Measurements from ENCODE around the gene PTCD2.

DNA sequence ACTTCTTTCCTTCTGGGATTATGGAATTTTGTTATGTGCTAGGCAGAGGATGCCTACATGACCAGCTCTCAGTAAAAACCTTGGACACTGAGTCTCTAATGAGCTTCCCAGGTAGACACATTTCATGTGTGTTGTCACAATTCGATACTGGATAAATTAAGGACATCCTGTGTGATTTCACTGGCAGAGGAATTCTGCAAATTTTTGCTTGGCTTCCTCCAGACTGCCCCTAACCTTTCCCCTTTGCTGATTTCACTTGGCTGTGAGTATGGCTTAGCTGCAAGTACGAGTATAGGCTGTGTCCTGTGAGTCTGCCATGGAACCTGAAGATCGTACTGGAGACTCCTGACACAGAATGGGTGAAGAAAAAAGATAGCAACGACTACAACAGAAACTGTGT lies 47.8 kb upstream of the PTCD2 start:
- TF ChIP-seq, protein P1, sequence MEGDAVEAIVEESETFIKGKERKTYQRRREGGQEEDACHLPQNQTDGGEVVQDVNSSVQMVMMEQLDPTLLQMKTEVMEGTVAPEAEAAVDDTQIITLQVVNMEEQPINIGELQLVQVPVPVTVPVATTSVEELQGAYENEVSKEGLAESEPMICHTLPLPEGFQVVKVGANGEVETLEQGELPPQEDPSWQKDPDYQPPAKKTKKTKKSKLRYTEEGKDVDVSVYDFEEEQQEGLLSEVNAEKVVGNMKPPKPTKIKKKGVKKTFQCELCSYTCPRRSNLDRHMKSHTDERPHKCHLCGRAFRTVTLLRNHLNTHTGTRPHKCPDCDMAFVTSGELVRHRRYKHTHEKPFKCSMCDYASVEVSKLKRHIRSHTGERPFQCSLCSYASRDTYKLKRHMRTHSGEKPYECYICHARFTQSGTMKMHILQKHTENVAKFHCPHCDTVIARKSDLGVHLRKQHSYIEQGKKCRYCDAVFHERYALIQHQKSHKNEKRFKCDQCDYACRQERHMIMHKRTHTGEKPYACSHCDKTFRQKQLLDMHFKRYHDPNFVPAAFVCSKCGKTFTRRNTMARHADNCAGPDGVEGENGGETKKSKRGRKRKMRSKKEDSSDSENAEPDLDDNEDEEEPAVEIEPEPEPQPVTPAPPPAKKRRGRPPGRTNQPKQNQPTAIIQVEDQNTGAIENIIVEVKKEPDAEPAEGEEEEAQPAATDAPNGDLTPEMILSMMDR (tag by site-specific recombination; IDR thresholded peaks at IDR 0.05) = no peak
- TF ChIP-seq, protein P2, sequence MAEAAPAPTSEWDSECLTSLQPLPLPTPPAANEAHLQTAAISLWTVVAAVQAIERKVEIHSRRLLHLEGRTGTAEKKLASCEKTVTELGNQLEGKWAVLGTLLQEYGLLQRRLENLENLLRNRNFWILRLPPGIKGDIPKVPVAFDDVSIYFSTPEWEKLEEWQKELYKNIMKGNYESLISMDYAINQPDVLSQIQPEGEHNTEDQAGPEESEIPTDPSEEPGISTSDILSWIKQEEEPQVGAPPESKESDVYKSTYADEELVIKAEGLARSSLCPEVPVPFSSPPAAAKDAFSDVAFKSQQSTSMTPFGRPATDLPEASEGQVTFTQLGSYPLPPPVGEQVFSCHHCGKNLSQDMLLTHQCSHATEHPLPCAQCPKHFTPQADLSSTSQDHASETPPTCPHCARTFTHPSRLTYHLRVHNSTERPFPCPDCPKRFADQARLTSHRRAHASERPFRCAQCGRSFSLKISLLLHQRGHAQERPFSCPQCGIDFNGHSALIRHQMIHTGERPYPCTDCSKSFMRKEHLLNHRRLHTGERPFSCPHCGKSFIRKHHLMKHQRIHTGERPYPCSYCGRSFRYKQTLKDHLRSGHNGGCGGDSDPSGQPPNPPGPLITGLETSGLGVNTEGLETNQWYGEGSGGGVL (tag by site-specific recombination; IDR thresholded peaks at IDR 0.05) = no peak
- no peak for TF ChIP-seq HOXA7 (CRISPR knock-in tag; IDR thresholded peaks at IDR 0.05; ENCODE audit: borderline replicate concordance)
- TF ChIP-seq ZNF350 (tag by site-specific recombination; IDR thresholded peaks at IDR 0.05) = no peak

Data from HEK293 (cell line).